Embryonic facial prominence (tissue), 1 donor: Measurements from ENCODE around the gene SMCO1.
"Not testable (repeated sequence)": the region's sequence is repeated elsewhere in the genome, so short reads cannot be mapped to it uniquely, and the experiment has no call there.

Source experiments
- DNase-seq: peaks from one replicate; pipeline ENCODE4 v3.0.0-alpha.2; 2016; ENCODE audit errors: extremely low spot score

The SMCO1 gene

DNA sequence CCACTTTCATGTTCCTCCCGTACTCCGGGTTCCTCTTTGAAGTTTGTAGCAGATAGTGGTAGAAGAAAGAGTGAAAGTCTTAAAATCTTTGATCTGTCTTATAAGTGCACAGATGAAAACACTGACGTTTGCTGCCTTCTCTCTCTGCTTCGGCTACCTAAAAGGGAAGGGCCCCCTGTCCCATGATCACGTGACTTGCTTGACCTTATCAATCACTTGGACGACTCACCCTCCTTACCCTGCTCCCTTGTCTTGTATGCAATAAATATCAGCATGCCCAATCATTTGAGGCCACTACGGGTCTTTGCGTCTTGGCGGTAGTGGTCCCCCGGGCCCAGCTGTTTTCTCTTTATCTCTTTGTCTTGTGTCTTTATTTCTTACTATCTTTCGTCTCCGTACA lies 6.1 kb upstream of the SMCO1 start:
- DNase-seq = not testable (repeated sequence)

DNA sequence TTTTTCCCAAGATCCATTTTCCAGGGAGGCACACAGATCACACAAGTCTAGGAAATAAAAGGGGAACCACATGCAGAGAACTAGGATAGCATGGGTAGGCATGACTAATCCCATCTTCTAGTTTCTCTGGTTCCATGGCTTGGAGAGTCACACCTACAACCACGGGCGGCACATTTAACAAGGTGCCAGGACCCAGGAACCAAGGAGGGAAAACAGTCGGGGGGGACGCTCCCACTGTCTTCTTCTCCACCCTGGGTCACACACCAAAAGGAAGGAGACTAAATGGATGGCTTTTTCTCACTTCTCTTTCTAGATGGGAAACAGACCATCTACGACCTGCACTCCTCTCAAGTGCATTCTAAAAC lies 4.6 kb upstream of the SMCO1 start:
- no peak for DNase-seq

DNA sequence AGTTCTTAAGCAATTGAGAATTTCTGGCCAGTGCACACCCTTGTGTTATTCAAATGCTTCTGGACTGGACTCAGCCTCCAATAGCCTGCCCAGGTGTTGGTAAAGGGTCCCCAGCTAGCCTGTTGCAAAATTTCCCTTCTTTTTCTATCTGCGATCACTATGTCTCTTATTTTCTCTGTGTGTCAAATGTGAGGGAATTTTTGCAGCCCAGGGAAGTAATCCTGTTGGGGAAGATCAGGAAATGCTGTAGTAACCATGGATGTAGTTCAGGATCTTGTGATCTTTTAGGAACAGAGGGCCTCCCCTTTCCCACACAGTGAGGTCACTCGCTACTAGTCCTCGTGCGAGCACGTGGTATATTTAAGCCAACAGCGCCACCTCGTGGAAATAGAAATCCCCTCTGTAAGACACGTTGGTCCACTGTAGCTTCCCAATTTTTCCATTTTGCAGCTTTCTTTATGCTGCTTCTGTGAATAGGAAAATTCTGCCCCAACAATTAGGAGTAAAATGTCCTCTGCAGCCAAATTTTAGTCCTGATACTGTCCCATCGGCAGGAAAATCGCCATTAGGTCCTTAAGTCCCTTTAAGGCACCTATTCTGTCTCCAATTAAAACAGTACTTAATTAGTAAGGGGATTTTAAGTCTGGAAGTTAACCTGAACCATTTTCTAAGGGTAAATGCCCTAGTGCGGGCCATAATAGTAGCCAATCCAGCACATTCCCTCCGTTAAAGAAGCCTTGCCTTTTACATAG lies 4.0 kb upstream of the SMCO1 start:
- DNase-seq = no peak

DNA sequence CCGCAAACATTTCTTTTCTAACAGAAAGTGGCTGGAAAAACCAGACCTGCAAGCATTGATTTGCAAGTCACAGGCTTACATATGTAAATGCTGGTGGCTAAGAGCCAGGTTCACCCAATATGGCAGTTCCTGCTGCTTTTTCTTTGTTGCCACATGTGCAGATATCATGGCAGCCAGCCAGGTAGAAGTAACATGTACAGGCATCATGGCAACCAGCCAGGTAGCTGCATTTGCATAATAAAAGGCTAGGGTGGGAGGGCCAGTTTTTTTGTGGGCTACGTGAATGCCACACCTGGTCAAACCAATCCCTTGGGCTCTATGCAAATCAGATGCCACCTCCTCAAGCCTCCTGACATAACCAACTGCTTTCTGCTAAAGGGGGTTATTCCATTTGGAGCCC lies 2.8 kb upstream of the SMCO1 start:
- no peak for DNase-seq

DNA sequence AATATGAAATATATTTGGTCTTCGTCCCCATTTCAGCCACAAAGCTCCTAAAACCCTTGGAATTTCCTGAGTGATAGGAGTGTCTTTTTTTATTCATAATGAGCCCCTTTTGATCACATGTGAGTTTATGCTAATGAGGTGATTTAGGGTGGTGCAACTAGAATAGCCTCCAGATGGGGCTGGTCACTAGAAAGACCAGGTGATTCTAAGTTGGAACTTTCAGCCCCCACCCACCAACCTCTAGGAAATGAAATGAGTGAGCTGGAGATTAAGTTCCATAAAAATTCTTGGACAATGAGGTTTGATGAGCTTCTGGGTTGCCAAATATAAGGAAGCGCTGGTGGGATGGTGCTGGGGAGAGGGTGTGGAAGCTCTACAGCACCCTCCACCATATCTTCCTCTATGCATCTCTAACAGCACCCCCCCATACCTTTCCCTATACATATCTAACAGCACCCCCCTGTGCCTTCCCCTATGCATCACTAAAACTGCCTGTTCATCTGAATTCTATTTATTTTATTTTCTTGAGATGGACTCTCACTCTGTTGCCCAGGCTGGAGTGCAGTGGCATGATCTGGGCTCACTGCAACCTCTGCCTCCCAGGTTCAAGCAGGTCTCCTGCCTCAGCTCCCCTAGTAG lies 2.1 kb upstream of the SMCO1 start:
- no peak for DNase-seq

DNA sequence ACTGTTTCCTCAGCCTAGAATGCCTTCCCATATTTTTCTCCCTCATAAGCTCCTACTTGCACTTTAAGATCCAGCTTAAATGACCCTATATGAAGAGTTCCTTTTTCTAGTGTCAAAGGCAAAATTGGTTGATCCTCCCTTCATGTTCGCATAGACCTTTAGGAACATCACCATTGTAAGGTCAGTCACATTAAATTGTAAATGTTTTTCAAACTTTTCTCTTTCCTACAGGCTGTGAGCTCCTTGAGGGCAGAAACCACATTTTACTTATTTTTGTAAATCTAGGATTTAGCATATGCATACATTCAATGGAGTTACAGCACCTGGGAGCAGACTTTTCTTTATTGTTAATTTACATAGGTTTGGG lies 813 bp downstream of the SMCO1 start:
- DNase-seq = no peak

DNA sequence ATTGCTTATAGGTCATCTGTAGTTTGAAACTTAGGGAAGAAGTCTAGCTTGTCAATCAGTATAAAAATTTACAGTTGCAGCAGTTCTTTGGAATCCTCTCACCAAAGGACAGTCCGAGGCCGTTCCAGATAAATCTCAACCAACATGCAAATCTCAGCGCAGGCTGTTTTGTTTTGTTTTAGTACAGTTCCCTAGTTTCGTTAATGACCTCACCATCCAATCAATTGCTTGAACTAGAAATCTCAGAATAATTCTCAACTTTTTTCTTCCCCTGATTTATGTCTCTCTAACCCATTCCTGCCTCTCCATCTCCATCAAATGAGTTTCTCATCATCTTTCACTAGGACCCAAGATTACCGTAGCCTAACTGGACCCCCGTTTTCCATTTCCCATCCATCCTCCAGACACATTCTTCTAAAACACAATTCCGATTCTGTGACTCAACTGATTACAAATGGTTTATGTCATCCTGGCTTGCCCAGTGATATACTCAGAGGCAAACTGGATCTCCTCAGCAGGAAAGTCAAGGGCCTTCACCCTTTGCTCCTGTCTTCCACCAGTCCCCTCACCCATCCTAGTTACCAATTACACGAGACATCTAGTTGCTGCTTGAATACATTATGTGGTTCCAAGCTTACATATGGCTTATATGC lies 1.3 kb downstream of the SMCO1 start:
- no peak for DNase-seq

DNA sequence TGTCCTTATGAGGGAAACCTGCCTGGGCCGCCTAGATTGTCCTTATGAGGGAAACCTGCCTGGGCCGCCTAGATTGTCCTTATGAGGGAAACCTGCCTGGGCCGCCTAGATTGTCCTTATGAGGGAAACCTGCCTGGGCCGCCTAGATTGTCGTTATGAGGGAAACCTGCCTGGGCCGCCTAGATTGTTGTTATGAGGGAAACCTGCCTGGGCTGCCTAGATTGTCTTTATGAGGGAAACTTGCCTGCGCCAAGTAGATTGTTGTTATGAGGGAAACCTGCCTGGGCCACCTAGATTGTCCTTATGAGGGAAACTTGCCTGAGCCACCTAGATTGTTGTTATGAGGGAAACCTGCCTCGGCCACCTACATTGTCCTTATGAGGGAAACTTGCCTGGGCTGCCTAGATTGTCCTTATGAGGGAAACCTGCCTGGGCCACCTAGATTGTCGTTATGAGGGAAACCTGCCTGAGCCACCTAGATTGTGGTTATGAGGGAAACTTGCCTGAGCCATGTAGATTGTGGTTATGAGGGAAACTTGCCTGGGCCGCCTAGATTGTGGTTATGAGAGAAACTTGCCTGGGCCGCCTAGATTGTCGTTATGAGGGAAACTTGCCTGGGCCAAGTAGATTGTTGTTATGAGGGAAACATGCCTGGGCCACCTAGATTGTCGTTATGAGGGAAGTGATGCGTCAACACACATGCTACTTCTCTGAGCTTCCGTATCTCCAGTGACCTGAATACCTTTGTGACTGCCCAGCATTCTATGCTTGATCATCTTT lies 3.3 kb downstream of the SMCO1 start:
- DNase-seq = not testable (repeated sequence)

DNA sequence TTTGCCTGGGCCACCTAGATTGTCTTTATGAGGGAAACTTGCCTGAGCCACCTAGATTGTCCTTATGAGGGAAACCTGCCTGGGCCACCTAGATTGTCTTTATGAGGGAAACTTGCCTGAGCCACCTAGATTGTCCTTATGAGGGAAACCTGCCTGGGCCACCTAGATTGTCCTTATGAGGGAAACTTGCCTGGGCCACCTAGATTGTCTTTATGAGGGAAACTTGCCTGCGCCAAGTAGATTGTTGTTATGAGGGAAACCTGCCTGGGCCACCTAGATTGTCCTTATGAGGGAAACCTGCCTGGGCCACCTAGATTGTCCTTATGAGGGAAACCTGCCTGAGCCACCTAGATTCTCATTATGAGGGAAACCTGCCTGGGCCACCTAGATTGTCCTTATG lies 4.0 kb downstream of the SMCO1 start:
- DNase-seq = not testable (repeated sequence)

DNA sequence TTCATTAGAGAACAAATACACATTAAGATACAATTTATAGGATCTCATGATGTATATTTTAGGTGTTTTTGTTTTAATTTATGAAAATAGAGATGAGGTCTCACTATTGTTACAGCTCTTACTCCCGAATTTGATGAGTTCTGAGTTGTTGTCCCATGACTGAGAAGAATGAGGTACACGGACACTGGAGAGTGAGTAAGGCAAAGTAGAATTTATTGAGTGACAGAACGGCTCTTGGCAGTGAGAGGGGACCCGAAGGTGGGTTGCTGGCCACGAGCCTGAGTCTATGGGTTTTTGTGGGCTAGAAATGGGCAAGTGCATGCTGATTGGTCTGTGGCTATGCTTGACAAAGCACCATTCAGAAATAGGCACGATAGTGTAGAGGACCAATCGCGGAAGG lies 8.5 kb downstream of the SMCO1 start:
- no peak for DNase-seq

DNA sequence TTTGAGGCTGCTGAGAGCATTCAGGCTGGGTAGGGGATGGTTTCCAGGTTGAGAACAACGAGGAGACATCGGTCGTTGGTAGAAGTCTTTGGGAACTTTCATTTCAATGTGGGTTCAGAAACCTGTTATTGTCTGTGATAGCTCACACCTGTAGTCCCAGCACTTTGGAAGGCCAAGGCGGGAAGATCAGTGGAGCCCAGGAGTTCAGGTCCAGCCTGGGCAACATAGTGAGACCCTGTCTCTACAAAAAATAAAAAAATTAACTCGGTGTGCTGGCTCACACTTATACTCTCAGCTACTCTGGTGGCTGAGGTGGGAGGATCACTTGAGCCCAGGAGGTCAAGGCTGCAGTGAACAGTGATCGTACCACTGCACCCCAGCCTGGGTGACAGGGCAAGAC lies 10.6 kb downstream of the SMCO1 start:
- DNase-seq = no peak

DNA sequence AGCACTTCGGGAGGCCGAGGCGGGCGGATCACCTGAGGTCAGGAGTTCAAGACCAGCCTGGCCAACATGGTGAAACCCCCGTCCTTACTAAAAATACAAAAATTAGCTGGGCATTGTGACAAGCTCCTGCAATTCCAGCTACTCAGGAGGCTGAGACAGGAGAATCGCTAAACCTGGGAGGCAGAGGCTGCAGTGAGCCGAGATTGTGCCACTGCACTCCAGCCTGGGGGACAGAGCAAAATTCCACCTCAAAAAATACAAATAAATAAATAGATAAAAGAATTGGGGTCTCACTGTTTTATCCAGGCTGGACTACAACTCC lies 11.1 kb downstream of the SMCO1 start:
- not testable (repeated sequence) for DNase-seq

DNA sequence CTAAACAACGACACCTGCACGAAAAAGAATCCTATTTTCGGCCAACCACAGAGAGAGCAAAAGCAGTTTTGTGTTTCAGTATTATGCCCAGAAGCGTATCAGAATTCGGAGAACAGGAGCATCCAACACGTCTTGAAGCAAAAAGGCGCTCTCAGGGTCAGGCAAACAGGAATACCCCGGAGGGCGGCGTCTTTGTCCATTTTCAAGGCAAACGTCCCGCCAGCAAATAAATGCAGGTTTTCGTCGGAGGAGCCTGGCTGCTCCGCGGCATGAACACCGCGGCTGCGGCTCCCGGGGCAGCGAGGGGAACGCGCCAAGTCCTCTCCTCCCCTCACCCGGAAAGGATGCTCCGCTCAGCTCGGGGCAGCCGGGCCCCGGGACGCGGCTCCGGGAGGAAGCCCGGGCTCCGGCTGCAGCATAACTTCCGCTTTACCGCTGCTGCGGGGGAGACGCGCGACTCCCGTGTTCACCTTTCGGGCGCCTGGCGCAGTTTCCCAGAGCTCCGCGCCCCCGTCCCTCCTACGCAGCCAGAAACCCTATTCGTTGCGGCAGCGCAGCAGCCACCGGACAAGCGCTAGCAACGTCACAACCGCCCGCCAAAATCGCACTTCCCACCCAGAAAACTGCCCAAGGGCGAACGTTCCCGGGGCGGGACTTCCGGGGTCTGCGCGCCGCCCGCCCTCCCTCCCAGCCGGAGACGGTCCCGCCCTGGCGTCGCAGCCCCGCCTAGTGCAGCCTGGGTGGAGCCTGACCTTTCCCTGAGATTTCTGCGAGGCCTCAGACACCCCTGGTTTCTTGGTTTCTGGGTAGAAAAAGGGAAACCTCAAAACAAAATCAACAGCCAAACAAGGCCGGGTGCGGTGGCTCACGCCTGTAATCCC lies 11.7 kb downstream of the SMCO1 start, which contains the start of gene RNF168:
TSS of gene RNF168 (minus strand) at position 573 of the 881 bp plus-strand sequence. CDS start 595 bp downstream, outside the sequence.
- DNase-seq = peak; percentile 84

DNA sequence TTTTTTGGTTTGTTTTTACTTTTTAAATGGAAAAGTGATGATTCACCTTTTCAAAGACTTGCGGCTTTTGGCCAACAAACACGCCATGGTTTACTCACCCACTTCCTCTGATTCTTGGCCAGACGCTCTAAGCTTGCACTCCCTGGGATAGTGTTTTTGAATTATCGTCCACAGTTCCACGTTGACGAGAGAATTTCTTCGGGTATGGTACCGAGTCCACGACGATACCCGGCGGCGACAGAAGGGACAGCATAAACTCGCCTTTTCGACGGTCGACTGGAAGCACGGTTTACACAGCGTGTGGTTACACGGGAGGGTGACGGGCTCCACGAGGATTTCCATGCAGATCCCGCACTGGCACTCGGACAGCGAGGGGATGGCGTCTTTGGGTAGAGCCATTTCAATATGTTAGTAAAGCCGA lies 12.4 kb downstream of the SMCO1 start:
- no peak for DNase-seq

DNA sequence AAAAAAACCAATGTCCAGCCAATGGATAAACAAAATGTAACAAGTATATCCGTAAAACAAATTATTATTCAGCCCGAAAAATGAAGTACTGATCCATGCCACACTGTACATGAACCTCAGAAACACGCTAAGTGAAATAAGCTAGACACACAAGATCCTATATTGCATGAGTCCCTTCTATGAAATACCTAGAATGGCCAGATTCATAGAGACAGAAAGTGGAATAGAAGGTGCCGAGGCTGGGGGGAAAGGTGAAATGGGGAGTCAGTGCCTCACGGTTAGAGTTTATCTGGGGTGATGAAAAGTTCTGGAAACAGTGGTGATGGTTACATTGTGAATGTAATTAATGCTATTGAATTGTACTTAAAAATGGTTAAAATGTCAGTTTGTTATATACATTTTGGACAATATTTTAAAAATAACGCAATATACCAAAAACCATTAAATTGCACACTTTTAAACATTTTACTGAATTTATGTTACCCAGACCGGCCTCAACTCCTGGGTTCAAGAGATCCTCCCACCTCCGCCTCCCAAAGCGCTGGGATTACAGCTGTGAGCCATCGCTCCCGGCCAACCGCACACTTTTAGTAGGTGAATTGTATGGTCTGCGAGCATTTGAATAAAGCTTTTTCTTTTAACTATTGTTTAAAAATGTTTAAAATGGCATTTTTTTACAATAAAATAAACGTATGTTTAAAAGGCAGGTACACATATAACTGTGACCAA lies 13.7 kb downstream of the SMCO1 start:
- DNase-seq = no peak

DNA sequence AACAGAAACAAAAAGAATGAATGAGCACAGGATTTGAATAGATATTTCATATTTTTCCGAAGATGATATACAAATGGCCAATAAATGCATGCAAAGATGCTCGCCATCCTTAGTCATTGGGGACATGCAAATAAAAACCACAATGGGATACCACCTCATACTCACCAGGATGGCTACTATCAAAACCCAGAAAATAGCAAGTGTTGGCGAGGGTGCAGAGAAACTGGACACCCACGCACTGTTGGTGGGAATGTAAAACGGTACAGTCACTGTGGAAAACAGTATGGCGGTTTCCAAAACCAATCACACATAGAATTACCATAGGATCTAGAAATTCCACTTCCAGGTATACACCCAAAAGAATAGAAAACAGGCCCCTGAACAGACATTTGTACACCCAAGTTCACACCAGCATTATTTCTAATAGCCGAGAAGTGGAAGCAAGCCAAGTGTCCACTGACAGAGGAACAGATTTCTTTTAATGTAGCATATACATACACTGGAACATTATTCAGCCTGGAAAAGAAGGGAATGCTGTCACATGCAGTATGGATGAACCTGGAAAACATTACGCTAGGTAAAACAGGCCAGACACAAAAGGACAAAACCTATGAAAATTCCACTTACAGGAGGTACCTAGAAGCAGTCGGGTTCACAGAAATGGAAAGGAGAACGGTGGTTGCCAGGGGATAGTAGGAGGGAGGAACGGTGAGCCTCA lies 15.2 kb downstream of the SMCO1 start:
- no peak for DNase-seq

DNA sequence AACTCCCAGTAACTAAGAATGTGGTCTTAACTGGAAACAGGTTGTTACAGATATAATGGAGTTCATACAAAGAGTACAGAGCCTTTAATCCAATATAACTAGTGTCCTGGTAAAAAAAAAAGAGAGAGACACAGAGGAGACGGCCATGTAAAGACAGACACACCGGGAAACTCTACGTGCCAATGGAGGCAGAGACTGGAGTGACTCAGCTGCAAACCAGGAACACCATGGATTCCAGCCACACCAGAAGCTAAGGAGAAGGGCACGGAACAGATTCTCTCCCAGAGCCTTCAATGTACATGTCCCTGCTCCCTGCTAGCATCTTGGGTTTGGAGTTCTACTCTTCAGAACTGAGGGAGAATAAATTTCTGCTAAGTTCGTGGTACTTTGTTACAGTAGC lies 16.1 kb downstream of the SMCO1 start:
- no peak for DNase-seq

DNA sequence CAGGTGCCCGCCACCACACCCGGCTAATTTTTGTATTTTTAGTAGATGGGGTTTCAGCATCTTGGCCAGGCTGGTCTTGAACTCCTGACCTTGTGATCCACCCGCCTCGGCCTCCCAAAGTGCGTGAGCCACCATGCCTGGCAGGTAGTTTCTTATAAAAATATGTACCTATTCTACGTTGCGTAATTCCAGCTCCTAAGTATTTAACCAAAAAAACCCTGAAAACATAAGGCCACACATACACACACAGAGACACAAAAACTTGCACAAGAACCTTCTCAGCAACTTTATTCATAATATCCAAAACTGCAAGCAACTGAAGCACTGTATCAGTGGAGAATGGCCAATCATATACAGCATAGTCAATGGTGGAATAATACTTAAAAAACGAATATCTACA lies 16.8 kb downstream of the SMCO1 start:
- DNase-seq = no peak

DNA sequence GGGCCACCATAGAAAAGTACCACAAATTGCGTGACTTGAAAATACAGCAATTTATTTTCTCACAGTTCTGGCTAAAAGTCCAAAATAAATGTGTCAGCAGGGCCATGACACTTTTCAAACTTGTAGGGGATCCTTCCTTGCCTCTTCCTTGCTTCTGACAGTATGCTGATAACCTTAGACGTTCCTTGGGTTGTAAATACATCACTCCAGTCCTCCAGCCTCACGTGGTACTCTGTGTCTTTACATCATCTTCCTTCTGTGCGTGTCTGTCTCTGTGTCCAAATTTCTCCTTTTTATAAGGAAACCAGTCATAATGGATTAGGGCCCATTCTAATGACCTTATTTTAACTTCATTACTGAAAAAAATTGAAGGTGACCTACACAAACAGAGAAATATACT lies 19.0 kb downstream of the SMCO1 start:
- no peak for DNase-seq

DNA sequence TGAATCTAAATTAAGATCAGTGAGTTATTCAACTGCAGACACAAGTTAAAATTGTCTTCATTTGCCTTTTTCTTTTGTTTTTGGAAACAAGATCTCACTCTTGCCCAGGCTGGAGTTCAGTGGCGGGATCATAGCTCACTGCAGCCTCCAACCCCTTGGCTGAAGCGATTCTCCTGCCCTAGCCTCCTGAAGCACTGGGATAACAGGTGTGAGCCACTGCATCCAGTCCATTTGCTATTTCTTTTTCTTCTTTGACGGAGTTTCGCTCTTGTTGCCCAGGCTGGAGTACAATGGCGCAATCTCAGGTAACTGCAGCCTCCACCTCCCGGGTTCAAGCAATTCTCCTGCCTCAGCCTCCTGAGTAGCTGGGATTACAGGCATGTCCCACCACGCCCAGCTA lies 21.9 kb downstream of the SMCO1 start:
- no peak for DNase-seq
